Measurements from ENCODE around the gene DRD1. TPM values are rescaled to one million over a fixed set of nuclear protein-coding genes. Genes with fewer than 3 reads are reported as not detected.
"Not testable (repeated sequence)": the region's sequence is repeated elsewhere in the genome, so short reads cannot be mapped to it uniquely, and the experiment has no call there.

DRD1 gene
- total RNA-seq, 1 donor: under 0.01 TPM

DNA sequence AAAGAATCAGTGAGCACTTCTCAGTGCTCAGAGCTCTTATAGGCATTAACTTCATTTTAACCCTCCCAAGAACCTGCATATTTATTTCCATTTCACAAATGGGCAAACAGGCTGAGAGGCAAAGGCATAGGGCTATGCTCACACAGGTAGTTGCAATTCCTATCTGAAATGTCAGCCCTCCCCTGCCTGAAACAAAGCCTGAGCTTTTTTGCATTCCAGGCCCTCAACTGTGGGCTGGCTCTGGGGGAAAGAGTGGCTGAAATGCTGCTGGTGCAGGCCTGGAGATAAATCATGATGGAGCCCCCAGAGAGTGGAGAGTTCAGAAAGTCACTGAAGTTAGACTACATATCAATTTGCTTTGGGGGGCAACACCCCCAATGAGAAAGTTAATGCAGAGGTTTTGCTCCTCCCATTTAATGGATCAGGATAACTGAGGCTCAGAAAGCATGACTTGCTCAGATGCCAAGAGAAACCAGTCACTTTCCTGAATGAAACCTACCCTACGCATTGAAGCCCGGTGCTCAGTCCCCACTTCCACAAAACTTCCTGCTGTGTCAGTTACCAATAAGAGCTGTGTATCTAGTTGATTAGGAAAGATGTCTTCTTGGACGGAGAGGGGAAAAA, 5.6 kb downstream of the DRD1 start:
- H3K4me3 ChIP-seq (ENCODE audit: low read depth, low read length): no peak overlapping the region
- DNase-seq (ENCODE audit: low read depth): no peak
- TF ChIP-seq, protein P1, sequence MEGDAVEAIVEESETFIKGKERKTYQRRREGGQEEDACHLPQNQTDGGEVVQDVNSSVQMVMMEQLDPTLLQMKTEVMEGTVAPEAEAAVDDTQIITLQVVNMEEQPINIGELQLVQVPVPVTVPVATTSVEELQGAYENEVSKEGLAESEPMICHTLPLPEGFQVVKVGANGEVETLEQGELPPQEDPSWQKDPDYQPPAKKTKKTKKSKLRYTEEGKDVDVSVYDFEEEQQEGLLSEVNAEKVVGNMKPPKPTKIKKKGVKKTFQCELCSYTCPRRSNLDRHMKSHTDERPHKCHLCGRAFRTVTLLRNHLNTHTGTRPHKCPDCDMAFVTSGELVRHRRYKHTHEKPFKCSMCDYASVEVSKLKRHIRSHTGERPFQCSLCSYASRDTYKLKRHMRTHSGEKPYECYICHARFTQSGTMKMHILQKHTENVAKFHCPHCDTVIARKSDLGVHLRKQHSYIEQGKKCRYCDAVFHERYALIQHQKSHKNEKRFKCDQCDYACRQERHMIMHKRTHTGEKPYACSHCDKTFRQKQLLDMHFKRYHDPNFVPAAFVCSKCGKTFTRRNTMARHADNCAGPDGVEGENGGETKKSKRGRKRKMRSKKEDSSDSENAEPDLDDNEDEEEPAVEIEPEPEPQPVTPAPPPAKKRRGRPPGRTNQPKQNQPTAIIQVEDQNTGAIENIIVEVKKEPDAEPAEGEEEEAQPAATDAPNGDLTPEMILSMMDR (IDR thresholded peaks at IDR 0.05; ENCODE audit: insufficient read depth, low read depth, low read length): no peak

DNA sequence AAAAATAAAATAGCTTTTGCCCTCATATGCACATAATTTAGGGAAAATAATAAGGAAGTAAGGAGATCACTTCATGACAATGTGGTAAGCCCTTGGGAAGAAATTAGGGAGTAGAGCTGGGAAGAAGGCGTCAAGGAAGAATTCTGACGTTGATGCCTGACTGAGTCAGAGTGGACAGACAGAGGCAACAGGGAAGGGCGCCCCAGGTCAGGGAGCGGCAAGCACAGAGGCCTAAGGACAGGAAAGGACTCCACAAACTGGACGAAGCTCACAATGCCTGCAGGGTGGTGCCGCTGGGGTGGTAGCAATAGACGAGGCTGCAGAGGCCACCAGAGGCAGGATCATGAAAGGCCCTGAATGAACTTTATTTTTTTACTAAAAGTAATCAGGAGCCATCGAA, 7.6 kb downstream of the DRD1 start:
- TF ChIP-seq, protein P1 (IDR thresholded peaks at IDR 0.05; ENCODE audit: insufficient read depth, low read depth, low read length): no peak
- no peak for DNase-seq (ENCODE audit: low read depth)
- H3K4me3 ChIP-seq (ENCODE audit: low read depth, low read length): no peak overlapping the region

DNA sequence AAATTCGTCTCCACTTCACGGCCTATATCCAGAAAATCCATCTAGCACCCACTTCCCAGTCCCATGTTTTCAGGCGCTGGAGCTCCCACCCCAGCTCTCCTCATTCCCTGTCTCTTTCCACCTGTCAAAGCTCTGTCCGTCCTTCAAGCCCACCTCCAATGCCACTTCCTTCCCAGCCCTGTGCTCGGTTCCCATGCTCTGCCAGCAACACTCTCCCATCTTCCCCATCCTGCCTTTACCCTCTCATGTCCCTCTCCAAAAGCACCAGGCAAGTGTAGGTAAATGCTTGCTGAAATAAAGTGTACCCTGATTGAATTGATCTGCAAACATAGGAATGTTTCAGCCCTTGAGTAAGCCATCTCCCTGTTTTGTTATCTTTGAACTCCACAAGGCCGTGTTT, 9.2 kb downstream of the DRD1 start:
- H3K4me3 ChIP-seq (ENCODE audit: low read depth, low read length): no peak overlapping the region
- no peak for DNase-seq (ENCODE audit: low read depth)
- TF ChIP-seq, protein P1 (IDR thresholded peaks at IDR 0.05; ENCODE audit: insufficient read depth, low read depth, low read length): no peak

DNA sequence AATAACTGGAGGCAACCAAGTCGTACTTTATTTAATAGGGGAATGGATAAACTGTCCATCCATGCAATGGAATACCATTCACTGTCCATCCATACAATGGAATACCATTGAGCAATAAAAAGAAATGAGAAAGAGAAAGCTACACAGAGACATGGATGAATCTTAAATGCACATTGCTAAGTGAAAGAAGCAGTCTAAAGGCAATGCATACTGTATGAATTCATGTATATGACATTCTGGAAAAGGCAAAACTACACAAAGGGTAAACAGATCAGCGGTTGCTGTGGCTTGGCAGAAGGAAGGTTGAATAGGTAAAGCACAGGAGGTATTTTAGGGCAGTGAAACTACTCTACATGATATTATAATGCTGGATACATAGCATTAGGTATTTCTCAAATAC, 16.2 kb downstream of the DRD1 start:
- TF ChIP-seq, protein P1 (IDR thresholded peaks at IDR 0.05; ENCODE audit: insufficient read depth, low read depth, low read length): no peak
- no peak for DNase-seq (ENCODE audit: low read depth)
- H3K4me3 ChIP-seq (ENCODE audit: low read depth, low read length): no peak overlapping the region

DNA sequence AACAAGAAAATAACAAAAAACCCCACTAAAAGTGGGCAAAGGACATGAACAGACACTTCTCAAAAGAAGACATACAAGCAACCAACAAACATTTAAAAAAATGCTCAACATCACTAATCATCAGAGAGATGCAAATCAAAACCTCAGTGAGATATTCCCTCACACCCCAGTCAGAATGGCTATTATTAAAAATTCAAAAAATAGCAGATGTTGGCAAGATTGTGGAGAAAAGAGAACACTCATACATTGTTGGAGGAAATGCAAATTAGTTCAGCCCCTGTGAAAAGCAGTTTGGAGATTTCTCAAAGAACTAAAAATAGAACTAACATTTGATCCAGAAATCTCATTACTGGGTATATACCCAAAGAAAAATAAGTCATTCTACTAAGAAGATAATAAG, 19.4 kb downstream of the DRD1 start:
- not testable (repeated sequence) for DNase-seq (ENCODE audit: low read depth); H3K4me3 ChIP-seq (ENCODE audit: low read depth, low read length)

DNA sequence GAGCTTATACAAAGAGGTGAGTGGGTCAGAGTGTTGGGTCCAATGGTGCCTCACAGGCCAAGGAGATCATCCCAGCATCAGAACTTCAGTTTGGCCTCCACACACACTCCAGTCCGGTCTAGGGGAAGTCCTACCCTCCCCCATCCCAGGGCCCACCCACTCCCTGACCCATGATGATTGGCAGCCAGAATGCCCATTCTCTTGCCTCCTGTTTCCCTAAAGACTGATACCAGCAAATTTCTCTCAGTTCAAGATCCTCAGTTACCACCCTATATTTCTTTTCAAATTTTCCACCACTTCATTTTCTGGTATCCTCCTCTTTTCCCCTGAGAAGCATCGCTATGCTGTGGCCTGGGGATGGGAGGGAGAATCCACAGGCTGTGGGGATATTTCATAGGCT, 21.9 kb downstream of the DRD1 start:
- TF ChIP-seq, protein P1 (IDR thresholded peaks at IDR 0.05; ENCODE audit: insufficient read depth, low read depth, low read length): no peak
- DNase-seq (ENCODE audit: low read depth): no peak
- no peak overlapping the region for H3K4me3 ChIP-seq (ENCODE audit: low read depth, low read length)

DNA sequence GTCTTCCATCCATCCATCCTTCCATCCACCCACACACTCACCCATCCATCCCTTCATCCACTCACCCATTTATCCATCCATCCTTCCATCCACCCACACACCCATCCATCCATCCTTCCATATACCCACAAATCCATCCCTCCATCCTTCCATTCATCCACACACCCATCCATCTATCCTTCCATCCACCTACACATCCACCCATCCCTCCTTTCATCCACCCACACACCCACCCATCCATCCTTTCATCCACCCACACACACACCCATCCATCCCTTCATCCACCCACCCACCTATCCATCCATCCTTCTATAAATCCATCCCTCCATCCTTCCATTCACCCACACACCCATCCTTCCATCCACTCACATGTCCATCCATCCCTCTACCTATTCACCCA, 23.6 kb downstream of the DRD1 start:
- no peak for DNase-seq (ENCODE audit: low read depth)
- TF ChIP-seq, protein P1 (IDR thresholded peaks at IDR 0.05; ENCODE audit: insufficient read depth, low read depth, low read length): no peak
- no peak overlapping the region for H3K4me3 ChIP-seq (ENCODE audit: low read depth, low read length)

All from fibroblast of villous mesenchyme (primary cell).